Heart right ventricle (tissue), 16 donors: ENCODE results near the gene SCYL3. TPM values are rescaled to one million over a fixed set of nuclear protein-coding genes. Genes with fewer than 3 reads are reported as not detected.

Experiments
- ATAC-seq, 8 donors: fragments of 200-7000 bp; cut with Tn5 transposase; one replicate each; pipeline ENCODE4 v1.9.1; 2020; ENCODE audit warnings: mild to moderate bottlenecking in 8 of 8, moderate library complexity in 8 of 8, moderate number of reproducible peaks in 1 of 8
- DNase-seq, 2 donors: peaks; one replicate each; pipeline ENCODE4 v3.0.0-alpha.2; 2020
- H3K27ac ChIP-seq, 10 donors: fragments of 200-600 bp; sonication (generic) in 2 of 10; one replicate each; pipeline versions ENCODE4 v1.5.0 to v1.8.0; 2020 to 2022; ENCODE audit warnings: mild to moderate bottlenecking in 3 of 10
- H3K27me3 ChIP-seq, 7 donors: fragments of 200-600 bp; one replicate each; pipeline ENCODE4 v1.8.0; 2021 to 2022; ENCODE audit warnings: mild to moderate bottlenecking in 2 of 7
- H3K36me3 ChIP-seq, 9 donors: fragments of 200-600 bp; sonication (generic) in 1 of 9; one replicate each; pipeline versions ENCODE4 v1.5.0 to v1.8.0; 2020 to 2022; ENCODE audit warnings: mild to moderate bottlenecking in 2 of 9
- H3K4me1 ChIP-seq, 9 donors: fragments of 200-600 bp; sonication (generic) in 1 of 9; one replicate each; pipeline versions ENCODE4 v1.5.0 to v1.8.0; 2020 to 2022; ENCODE audit warnings: mild to moderate bottlenecking in 4 of 9
- H3K4me3 ChIP-seq, 10 donors: fragments of 200-600 bp; sonication (generic) in 2 of 10; one replicate each; pipeline versions ENCODE4 v1.5.0 to v1.8.0; 2020 to 2022; ENCODE audit warnings: mild to moderate bottlenecking in 7 of 10, moderate library complexity in 2 of 10
- H3K9me3 ChIP-seq, 11 donors: fragments of 200-600 bp in 10 of 11; sonication (generic) in 2 of 11; one replicate each; pipeline versions ENCODE4 v1.5.0 to v1.8.0; 2013 to 2022; ENCODE audit warnings: mild to moderate bottlenecking in 2 of 11, control low read depth in 1 of 11, moderate library complexity in 1 of 11
- CTCF ChIP-seq, 9 donors: fragments of 200-600 bp; sonication (generic) in 2 of 9; IDR thresholded peaks; one replicate each; pipeline versions ENCODE4 v1.5.0 to v1.8.0; 2021 to 2022; ENCODE audit warnings: antibody characterized with exemption in 9 of 9, mild to moderate bottlenecking in 5 of 9, moderate library complexity in 1 of 9
- WGBS, 2 donors: extraction: QIAGEN DNeasy Blood & Tissue Kit; methylation state at CpG; one replicate each; pipeline ENCODE4 v1.1.7; 2013; ENCODE audit warnings: inconsistent platforms in 1 of 2; 5-methylcytosine and 5-hydroxymethylcytosine counted together
- intact Hi-C, 10 donors: fragments of 100-400 bp; cut with DNase I; formaldehyde crosslinking; loops; one replicate each; pipeline versions ENCODE4 v1.11.1 to v1.14.2; 2022
- polyA plus RNA-seq, 2 donors: library from polyadenylated mRNA; stranded (reverse); fragments of 200-250 nt; gene quantifications; one replicate each; pipeline ENCODE4 v1.2.3, GENCODE V29; 2013
- total RNA-seq, 10 donors: library from RNA; stranded (reverse); fragmentation: NEBNext Ultra II Directional in 3 of 10; extraction: Animal tissue kit (Norgen Biotek cat#: 25700) in 3 of 10; gene quantifications; one replicate each; pipeline versions ENCODE4 v1.2.1 to v1.2.4, GENCODE V29; 2021 to 2023
- donor health status: Arrhythmogenic right ventricular cardiomyopathy.
- donor health status: ischemic (EF 13 %, LVEDD 7.1; RV severe dilation, severe dysfunction).
- donor health status: healthy with polysubstance abuse.
- donor health status: DM: no; HTN: yes; CAD: no.
- donor health status: DM: no; HTN: no; CAD: no.
- donor health status: ischemic (EF 25% LVEDD 6.9; RV normal size, moderate dysfunction).
- donor health status: ischemic (EF 25% LVEDD 5.7; RV mildly dilated, moderate dysfunction).
- donor health status: healthy.
- donor health status: DM: yes; HTN: yes; CAD: no.
- donor health status: Ischemic cardiomyopathy.
- donor health status: ischemic (EF 35%, LVEDD 5.7; RV mildly dilated, moderate dysfunction).
- donor health status: nonischemic (EF 11% LVEDD 7.7; RV severe dilation, severe dysfunction).
- donor health status: DM: yes; HTN: yes; CAD: no.
- donor health status: PGD.
- donor health status: ischemic (EF 29% LVEDD 5.4; RV normal size, mild dysfunction).
- donor health status: nonischemic (EF 23%, LVEDD 6.1; RV moderate dilation, normal function).

SCYL3 gene
- total and polyA plus RNA-seq, 12 donors, result 2.4 to 8.9 (median 5.7) TPM

GRCh38 chr1:169858467-169858866 is 35.2 kb downstream of the SCYL3 start:
- Histone ChIP-seq H3K4me3 (no peak overlapping the region), H3K9me3 (no peaks in the 10 kb centered on the region), H3K4me1 (no peaks in the 10 kb centered on the region), H3K36me3 (peaks cover 0 to 100% (median 57%) of the 10 kb centered on the region in 9 donors), H3K27me3 (no peaks in the 10 kb centered on the region), H3K27ac (no peak overlapping the region)
- no peak for DNase-seq
- ATAC-seq, result no peak
- 92% methylated on average over 3 of the region's 3 CpGs for WGBS, 2 donors
- no peak for TF ChIP-seq CTCF (IDR thresholded peaks at IDR 0.05)
- intact Hi-C loops, result no loop called here

- no peak overlapping the region for H3K27ac ChIP-seq
- H3K36me3 ChIP-seq, result peaks cover 0 to 100% (median 48%) of the 10 kb centered on the region in 9 donors
- no peaks in the 10 kb centered on the region for H3K9me3 ChIP-seq
- no peak for DNase-seq
- WGBS, 2 donors, result 93 to 97% methylated on average over 1 of the region's 1 CpG
- intact Hi-C loops, result no loop called here
- ATAC-seq, result peak in 1 of 8 donors; percentile 51
- no peak overlapping the region for H3K4me3 ChIP-seq
- no peaks in the 10 kb centered on the region for H3K27me3 ChIP-seq
- H3K4me1 ChIP-seq, result peaks cover 0 to 11% (median 0%) of the 10 kb centered on the region in 9 donors
- no peak for TF ChIP-seq CTCF (IDR thresholded peaks at IDR 0.05)
These were observed 40.4 kb downstream of the SCYL3 start for GRCh38 chr1:169853341-169853740.

GRCh38 chr1:169849346-169850022 is 44.2 kb downstream of the SCYL3 start:
- ATAC-seq (no peak), DNase-seq (no peak)
- Histone ChIP-seq H3K4me1 (peaks cover 0 to 11% (median 0%) of the 10 kb centered on the region in 9 donors), H3K27me3 (no peaks in the 10 kb centered on the region), H3K9me3 (no peaks in the 10 kb centered on the region), H3K36me3 (peaks cover 0 to 100% (median 47%) of the 10 kb centered on the region in 9 donors), H3K4me3 (no peak overlapping the region), H3K27ac (no peak overlapping the region)
- 83 to 85% methylated on average over 5 of the region's 5 CpGs for WGBS, 2 donors
- no peak for TF ChIP-seq CTCF (IDR thresholded peaks at IDR 0.05)
- intact Hi-C loops, result no loop called here

DNA sequence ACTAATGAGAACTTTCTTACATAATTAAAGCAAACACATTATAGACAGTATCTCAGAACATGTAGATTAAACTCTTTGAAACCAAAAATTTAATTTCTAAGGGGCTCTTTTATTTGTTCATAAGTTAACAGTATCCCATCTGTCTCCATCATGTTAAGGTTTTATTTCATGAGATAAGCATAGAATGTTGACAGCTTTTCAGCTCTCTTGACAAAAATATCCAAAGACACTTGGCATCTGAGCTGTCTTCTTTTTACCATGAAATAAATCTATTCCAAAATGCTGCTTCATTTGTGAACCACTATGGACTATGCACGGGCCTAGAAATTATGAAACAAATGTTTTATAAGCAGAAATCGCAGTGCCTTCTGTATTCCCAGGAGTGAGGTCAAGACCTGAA is 45.2 kb downstream of the SCYL3 start:
- DNase-seq (no peak), ATAC-seq (no peak)
- intact Hi-C loops, result no loop called here
- peaks cover 0 to 99% (median 38%) of the 10 kb centered on the region in 9 donors for H3K36me3 ChIP-seq
- no peak for TF ChIP-seq CTCF (IDR thresholded peaks at IDR 0.05)
- H3K27me3 ChIP-seq, result no peaks in the 10 kb centered on the region
- H3K4me3 ChIP-seq, result no peak overlapping the region
- peaks cover 0 to 11% (median 0%) of the 10 kb centered on the region in 9 donors for H3K4me1 ChIP-seq
- 78 to 82% methylated on average over 2 of the region's 2 CpGs for WGBS, 2 donors
- H3K9me3 ChIP-seq, result no peaks in the 10 kb centered on the region
- H3K27ac ChIP-seq, result no peak overlapping the region
